NCI-H1092 (cell line): Measurements from ENCODE around the gene MAP3K3.

ENCODE experiments used
- DNase-seq: peaks from one replicate; lab custom pipeline; 2025; lab: John Stamatoyannopoulos, UW

Gene MAP3K3

DNA sequence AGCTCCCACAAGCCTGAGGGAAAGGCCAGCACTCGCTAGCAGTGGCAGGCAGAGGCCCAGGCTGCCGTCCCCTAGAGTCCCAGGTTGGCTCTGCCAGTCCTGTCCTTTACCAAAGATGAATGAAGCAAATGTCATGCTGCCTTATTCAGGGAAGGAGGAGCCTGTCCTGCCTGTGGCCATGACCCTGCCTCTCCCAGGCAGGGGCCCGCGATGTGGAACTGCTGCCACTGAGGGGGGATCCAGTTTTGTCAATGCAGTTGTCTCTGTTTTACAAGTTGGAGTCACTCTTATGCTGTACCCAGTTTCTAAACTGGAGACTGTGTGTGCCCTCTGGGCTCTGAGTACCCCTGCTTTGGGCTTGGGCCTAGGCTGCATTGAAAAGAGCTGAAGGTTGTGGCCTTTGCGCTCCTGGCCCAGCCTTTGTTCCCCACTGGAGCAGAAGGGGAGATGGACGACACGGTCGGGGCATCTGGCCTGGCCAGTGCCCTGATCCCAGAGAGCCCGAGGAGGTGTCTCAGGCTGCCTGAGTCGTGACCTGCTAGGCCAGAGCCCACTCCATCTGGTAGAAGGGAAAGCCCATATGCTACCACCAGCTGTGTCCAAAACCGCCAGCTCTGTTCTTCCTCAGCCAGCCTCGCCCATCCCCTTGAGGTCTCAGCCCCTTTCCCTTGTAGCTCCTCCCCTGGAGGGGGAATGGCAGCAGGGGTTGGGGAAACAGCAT is 72.2 kb downstream of the MAP3K3 start:
- DNase-seq, result no peak

DNA sequence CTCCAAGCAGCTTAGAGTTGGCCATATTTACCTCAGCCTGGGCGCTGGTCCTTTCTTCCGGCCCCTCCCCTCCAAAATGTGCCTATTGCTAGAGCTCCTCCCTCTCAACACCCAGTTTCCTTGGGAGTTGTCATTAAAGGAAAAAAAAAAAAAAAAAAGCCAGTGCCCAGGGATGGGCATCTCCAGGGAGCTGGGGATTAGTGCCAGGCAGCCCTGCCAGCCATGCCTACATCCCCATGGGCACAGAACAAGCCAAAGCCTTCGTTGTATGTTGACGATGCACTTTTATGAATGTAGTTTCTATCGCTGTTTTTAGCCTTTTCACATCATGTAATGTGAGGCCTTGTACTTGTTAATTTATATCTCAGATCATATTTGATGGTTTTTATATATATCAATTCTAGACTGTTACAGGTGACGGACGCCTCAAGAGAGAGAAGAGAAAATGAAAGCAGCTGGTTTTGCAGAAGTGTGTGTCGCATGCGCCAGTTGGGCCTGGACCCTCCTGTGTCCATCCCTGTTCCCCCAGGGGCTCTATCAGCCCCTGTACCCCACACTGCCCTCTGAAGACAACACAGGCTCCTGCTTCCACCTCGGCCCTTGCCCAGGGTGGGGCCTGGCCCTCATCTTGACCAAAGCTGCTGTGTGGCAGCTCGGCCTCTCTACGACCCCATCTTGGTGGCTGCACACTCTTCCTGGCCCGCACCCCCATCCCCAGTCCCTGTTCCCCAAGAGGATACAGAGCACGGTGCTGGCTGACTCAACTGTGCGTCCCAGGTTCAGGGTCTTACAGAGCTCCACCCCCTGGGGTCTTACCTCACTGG is 72.9 kb downstream of the MAP3K3 start:
- DNase-seq, result no peak

- DNase-seq, result no peak
Measured at GRCh38 chr17:63695889-63696288, 73.7 kb downstream of the MAP3K3 start.

GRCh38 chr17:63696381-63696961 is 74.3 kb downstream of the MAP3K3 start:
- no peak for DNase-seq

DNA sequence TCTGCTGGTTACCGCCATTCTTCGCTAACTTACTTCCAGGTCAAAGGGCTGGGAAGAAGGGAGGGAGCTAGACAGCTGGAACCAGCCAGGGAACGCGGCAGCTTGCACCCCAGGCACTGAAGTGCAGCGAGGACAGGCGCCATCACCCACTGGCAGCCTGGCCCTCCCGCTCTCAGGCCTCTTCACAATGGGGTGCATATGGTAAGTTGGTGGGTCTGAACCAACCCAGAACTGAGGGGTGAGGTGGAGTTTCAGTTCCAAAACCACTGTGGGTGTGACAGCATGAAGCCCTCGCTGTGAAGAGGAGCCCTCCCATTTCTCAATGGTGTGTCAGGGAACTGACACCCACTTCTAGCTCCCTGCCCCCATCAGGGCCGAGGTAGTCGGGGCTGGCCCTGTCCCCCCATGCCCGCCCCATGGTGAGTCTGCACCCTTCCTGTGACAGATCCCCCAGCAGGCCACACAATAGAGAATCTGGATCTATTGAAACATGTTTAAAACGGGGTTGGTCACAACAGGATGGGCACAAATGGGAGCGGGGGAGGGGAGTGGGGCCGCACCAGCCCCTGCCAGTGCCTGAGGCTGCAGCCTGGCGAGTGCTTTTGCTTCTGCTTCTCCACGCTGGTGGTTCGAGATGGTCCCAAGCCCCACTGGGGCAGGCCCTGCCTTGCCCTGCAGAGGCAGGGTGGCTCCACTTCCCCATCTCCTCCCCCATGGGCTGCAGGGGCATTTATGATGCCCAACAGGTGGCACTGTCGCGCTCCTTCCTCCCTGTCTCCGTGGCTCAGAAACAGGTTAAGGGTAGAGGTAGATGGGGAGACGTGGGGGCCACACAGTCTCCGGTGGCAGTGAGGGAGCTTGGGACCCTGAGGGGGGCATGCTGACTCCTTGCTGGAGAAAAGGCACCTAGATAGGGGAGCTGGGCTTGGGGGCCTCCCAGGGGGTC is 75.4 kb downstream of the MAP3K3 start:
- DNase-seq, result no peak

DNA sequence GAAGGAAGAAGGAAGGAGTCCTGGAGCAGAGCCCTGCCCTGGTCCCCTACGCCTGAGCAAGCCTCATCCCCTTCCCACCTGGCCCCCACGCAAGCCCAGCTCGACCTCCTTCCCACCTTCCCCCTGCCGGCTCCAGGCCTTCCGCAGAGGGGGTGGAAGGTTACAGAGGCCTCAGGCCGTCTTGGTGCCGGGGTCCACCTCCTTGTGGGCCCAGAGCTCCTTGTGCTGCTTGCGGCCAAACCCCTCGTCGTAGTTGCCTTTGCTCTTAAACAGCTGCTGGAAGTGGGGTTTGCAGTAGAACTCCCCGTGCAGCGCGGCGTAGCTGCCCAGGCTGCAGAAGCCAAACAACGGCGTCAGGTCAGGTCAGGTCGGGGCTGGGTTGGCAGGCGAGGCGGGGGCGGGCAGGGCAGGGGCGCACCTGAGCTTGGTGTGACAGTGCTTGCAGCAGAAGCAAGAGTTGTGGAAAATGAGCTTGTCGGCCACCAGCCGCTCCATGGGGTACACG is 76.2 kb downstream of the MAP3K3 start:
- no peak for DNase-seq

DNA sequence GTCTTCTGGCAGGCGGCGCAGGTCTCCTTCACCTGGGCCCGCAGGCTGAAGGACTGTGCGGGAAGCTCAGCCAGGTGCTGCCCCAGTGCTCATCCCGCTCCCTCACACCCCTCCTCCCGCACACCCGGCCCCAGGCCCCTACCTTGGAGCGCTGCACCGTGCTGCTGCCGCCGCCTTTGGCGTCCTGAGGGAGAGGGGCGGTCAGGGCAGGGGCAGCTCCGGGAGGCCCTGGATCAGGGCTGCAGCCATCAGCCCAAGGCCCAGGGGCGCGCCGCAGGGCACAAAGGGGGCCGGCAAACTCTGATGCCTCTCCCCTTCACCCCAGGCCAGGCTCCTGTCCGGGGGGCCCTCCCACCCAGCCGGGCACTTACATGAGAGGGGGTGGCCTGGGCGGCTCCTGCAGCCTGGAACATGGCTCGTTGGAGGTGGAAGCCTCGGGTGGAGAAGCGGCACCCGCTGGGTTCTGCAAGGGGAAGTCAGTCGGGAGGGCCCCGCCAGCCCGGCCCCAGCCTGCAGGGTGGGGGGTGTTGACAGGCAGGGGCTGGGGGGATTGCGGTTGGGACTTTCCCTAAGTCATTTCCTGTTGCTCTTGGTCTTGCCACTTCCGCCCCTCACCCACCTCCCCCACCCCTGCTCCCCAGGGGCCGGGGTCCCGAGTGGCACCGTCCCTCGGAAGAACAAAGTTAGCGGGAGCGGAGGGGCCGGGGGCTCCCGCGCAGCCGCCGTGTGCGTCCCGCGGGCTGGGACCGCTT is 76.8 kb downstream of the MAP3K3 start:
- DNase-seq, result no peak

GRCh38 chr17:63699638-63700527 is 77.7 kb downstream of the MAP3K3 start, which contains the start of gene LIMD2:
TSS of gene LIMD2 (minus strand) at chr17:63700125. CDS start at chr17:63699298, 827 bp downstream.
- peak; percentile 66 for DNase-seq

GRCh38 chr17:63700528-63701455 is 78.6 kb downstream of the MAP3K3 start:
- DNase-seq, result peak; percentile 43

DNA sequence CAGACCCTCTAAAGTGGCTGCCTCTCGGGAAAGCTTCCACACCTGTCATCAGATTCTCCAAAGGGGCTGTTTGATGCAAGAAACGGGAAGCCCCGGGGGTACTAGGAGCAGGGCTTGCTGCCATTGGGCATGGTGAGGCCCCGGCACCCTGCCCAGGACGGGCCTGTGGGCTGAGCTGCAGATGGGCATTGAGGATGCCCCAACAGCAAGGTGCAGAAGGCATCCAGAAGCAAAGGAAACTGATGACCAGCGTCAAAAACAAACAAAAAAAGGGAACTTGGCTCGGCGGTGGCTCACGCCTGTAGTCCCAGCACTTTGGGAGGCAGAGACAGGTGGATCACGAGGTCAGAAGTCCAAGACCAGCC is 79.2 kb downstream of the MAP3K3 start:
- DNase-seq, result no peak

GRCh38 chr17:63701868-63702720 is 79.9 kb downstream of the MAP3K3 start:
- DNase-seq, result no peak

GRCh38 chr17:63702721-63703015 is 80.5 kb downstream of the MAP3K3 start:
- DNase-seq, result no peak

DNA sequence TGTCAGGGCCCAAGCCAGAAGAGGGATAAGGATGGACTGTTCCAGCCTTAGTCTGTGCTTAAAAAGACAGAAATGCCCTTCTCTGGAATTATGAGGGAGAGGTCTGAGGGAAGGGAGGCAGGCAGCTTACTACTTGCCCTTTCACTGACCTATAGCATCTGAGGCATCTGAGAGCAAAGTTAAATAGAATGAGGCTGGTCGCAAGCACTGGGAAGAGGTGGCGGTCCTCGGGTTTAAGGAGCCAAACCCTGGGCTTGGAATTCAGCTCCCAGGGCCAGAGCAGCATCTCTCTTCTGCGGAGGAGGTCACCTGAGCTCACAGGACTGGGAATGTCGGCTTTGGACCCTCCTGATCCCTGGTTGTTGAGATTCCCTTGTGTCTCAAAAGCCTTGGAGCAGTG is 80.8 kb downstream of the MAP3K3 start:
- no peak for DNase-seq

GRCh38 chr17:63703556-63704258 is 81.5 kb downstream of the MAP3K3 start:
- DNase-seq, result no peak

DNA sequence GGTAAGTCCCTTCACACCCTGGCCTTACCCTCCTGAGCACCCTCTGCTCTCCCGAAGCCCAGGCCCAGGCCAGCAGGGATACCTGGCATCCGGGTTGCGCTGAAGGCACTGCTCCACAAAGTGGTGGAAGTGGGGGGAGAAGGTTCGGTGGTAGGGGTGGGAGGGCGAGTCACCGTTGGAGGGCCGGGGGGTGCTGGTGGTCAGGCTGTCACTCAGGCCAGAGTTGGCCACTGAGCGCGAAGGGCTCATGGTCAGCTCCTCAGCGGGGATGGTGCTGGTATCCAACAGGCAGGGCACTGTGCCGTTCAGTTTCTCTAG is 82.0 kb downstream of the MAP3K3 start:
- DNase-seq, result no peak

- no peak for DNase-seq
Measured at GRCh38 chr17:63704836-63705235, 82.6 kb downstream of the MAP3K3 start.

DNA sequence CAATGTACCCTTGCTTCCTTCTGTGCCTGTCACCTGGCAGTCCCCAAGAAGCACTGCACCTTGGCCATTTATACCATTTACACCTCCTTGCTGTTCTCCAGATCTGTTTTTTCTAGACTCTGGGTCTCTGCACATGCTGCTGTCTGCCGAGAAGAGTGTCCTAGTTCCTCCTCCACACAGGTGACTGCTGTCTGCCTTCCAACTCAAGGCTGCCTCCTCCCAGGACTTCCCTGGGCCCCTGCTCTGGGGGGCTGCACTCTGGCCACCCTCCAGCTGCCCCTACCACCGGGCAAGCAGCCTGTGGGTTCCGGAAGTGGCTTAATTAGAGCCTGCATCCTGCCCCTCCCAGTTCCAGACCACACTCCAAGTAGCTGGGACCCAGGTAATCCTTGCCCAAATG is 83.4 kb downstream of the MAP3K3 start:
- DNase-seq, result no peak
